Lung microvascular endothelial cell (primary cell): ENCODE measurements around the gene ARSJ. TPM values are rescaled to one million over a fixed set of nuclear protein-coding genes. Genes with fewer than 3 reads are reported as not detected.
A peak's percentile ranks its signal among the peaks of the same experiment; 100 is the strongest.

Experiments used
- DNase-seq, 2 donors: peaks; one replicate each; pipeline versions ENCODE4 v3.0.0 to v3.0.0-alpha.2; 2010; ENCODE audit warnings: low read depth in 2 of 2
- total RNA-seq: library from RNA; depleted of rRNA; stranded (reverse); fragments of >200 nt; gene quantifications from 2 replicates; pipeline ENCODE4 v1.2.1, GENCODE V29; 2014

The ARSJ gene
- total RNA-seq, 1 donor from 2014 or later, result 13.9 TPM

DNA sequence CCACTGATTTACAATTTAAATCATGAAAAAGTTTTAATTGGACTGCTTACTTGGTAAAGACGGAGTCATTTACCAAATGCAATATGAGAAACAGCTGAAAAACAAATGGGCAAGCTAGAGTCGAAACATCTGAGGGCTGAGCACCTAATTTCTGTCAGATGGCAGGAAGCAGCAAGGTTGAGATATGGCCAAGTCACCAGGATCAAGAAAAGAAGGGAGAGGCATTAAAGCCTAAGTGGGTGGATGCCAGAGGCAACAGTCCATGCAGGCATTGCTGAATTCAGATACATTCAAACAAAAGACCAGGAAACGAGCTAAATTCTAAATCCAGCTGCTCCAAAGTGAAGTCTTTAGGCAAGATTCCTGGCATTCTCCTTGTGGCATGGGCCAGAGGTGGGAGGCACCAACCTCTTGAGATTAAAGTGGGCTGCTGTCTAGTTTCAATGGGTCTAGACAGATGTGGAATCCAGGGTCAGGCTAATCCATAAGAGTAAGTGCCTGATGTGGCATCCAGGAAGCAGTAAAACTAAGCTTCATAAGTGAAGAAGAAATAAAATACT is 8.0 kb upstream of the ARSJ start:
- no peak for DNase-seq

DNA sequence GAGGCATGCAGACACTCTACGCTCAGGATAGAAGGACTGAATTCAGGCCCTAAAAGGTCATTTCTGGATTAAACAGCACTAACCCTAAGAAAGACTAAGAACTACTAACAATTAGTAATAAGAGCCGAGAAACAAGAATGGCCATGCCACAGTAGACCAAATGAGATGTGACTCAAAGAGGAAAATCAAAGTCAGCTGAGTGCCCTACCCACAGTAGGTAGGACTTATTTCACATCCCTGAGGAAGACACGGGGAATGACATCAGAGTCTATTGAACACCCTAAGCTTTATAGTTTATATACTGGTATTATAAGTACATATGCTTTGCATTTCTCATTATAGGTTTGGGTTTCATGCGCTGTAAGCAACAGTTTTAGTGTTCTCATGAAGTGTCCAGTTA is 2.7 kb upstream of the ARSJ start:
- DNase-seq, result no peak

DNA sequence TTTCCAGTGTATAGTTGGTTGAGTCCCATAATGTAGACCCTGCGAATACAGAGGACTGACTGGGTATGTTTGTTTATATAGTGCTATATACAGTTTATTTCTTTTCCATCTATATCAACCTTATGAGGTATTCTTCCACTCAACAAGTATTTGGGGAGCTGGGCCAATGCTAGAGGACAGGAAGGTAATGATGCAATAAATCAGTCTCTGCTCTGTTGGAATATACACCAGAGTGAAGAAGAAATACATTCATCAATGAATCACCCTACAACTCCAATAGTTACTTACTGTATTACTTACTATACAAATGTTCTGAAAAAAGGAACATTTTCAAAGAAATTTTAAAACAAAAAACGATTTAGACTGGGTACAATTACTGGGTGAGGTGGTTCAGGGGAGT is 2.1 kb upstream of the ARSJ start:
- peak in 1 of 2 donors; percentile 39 for DNase-seq

DNA sequence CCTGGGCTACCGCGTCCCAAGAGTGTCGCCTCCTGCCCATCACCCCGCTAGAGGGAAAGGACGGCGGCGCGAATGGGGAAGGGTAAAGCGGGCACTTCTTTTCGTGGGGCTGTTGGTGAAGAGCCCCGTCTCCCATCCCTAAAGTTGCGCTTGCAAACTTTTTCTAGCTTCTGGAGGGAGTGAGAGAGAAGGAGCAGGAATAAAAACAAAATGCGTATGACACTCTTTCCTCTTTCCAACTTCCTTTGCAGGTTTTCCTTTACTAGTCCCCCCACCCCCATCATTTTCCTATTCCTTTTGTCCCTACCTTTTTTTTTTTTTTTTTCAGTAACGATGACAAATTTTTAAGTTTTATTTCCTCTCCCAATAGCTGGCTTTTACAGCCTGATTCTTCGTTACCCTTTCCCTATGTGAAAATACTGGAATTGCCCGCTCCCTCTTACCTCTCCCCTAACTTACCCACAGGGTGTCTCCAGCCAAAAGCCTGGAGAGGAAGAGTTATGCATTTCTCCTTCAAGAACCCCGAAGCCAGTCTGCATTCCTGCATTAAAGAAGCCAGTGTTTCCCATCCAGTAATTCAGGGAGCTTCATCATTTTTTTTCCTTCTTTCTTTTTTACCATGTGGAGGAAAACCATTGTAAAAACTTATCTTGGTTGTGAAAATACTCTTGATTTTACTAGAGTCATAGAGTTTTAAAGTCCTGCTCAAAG is 613 bp upstream of the ARSJ start:
- peak; percentile 38 to 73 for DNase-seq

DNA sequence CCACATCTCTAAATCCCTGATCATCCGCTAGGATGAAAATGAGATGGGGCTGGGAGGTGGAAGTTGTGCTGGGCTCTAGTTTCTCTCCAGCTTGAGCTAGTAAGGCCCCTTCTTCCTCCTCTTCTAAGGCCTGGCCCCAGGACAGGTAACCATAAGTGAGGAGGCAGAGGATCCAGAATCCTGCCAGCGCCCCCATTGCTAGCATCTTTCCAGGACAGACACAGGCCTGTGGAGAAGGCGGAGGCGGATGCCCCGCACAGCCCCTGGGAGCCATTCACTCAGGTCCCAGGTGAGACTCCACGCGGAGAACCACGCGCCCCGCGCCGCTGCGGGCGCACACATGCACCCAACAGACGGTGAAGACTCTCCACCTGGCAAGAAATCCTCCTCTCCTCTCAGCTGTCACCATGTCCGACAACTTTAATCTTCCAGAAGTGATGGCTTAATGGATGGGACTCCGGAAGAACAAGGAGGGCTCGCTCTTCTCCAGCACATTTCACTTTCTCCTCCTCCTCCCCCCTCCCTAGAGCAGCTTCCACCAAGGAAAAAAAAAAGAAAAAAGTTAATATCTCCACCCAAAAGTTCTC is 793 bp downstream of the ARSJ start:
- DNase-seq, result peak in 1 of 2 donors; percentile 33

DNA sequence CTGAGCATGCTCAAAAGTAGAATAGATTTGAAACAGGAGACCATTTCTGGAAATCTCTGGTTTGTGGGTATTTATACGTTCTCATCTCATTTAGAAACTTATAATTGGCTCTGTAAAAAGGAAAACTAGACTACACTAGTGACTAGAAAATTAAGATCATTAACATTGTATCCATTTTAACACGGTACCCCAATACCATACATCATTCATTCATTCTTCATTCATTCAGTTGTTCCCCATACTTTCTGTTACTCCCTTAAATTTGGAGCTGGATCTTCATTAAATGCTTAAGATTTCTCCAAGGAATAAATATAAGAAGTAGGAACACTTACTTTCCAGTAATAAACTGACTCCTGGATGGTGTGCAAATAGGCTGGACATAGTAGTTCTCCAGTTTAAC is 1.3 kb downstream of the ARSJ start:
- DNase-seq, result no peak

DNA sequence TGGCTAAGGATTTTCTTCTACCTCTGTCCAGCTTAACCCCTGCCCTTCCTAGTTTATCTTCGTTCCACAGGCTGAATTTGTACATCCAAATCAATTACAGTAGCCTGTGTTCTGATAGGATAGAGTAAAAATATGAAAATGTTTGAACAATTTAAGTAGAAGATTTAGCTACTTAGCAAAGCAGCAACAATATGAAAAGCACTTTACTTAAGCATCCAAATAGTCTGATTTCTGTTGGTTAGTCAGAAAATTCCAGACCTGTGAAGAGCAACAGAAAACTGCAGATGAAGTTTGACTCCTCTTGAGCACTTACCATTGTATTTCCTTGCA is 2.0 kb downstream of the ARSJ start:
- DNase-seq, result peak in 1 of 2 donors; percentile 51

DNA sequence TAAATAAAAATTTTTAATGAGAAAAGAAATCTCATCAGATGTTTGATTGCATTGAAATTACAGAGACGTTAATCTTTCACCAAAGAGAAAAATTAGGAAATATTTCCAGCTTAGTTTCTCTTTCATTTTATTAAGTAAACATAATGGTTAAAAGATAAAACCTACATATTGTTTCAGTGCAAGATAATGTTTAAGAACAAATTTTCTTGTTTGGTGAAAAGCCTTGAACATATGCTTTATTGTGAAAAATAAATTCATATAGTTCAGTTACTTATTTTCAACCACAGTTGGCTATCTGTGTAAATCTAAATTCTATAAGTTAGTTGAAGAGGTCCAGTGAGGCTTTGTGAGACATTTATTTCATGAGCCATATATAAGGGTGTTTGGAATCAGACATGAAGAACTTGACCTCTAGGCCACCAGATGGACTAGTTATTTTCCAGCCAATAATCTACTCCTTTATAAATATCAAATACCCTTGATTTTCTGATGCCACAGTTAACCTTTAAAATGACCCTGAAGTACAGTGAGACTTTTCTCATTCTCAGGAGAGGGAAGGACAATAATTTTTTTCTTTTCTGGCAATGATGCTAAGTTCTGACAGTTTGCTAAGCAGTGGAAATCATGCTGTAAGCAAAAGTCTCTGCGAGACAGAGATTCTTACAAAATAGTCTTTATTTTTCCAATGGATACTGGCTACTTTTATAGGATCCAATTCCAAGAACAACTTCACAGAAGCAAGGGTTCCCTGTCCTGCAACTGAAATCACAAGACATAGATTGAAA is 2.5 kb downstream of the ARSJ start:
- peak in 1 of 2 donors; percentile 42 for DNase-seq

DNA sequence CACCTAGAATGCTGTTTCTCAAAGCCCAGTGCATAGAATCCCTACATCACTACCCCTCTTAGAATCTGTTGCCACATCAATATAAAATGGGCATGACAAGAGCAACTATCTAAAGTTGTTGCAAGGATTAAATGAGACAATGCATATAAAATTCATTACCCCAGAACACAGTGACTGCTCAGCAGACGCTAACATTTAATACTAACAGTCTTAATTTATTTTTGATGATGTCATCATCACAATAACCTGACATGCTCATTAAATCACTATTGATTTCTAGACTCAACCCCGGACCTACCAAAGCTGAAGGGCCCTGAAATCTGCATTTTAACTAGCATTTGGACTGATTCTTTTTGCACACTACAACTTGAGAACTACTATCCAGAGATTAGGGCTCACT is 3.9 kb downstream of the ARSJ start:
- DNase-seq, result peak in 1 of 2 donors; percentile 30

DNA sequence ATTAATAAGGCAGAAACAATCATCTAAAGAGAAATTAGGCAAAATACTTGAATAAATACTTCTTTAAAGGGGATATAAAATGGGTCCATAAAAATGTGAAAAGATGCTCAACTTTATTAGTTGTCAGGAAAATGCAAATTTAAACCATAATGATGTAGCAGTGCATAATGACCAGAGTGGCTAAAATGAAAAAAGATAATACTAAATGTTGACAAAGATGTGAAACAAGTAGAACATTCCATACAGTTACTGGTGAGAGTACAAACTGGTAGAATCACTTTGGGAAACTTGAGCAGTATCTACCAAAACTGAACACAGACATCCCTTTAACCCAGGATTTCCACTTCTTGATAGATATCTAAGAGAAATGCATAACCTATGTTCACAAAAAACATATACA is 5.0 kb downstream of the ARSJ start:
- DNase-seq, result no peak

DNA sequence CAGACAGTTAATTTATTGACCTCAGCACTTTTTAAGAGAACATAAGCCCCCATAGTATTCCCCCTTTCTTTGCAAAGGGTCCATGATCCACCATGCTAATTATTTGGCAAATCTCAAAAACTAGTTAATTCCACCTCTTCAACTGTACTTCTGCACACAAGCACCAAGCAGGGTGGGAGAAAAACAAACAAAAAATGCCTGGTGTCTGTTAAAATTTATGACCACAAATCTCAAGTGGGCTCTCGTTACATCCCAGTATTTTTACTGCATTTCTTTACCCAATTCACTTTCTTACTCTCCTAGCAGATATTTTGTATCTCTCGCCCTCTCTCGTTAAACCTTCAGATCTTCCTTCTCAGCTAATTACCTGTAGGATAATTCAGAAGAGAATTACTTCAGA is 6.1 kb downstream of the ARSJ start:
- DNase-seq, result no peak

DNA sequence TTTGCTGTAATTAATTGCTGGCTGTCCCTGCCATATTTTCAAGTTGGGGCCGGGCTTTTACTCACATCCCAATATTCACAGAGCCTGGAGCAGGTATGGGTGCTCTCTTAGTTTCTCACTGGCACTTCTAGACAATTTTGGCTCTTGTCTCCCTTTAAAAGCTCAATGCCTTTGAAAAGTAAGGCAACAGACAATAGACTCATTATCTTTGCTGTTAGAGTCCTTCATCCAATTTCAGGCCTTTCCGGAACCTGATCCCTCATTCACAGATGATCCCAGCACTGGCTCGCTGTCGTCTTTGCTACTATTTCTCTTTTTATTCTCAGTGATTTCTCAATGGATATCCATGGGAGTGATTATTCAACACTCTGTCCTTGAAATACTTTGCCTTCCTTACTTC is 6.7 kb downstream of the ARSJ start:
- DNase-seq, result no peak

DNA sequence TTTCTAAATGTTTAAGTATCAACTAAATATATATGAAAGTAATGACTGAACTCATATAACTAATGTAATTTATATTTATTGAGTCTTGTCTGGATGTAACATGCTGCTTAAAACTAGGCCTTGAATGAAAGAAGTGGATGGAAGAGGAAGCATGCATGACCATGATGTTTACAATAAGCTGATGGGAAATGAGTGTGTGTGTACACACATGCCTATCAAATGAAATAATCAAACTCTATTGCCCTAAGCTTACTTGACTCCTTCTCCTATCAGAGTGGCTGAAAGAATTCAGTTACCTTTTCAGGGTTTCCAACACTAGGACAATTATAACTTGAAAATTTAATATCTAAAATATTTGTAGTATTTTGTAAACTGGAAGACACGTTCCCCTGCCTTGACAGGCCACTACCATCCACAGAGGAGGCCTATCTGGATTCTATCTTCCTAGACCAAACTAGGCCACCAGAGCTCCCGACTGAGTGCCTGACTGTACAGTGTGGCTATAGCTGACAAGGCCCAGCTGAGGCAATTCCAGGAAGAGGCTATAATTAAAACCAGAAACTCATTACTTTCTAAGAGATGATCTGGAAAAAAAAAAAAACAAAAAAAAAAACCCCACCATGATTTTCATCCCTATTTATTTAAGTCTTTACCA is 7.6 kb downstream of the ARSJ start:
- peak in 1 of 2 donors; percentile 81 for DNase-seq

DNA sequence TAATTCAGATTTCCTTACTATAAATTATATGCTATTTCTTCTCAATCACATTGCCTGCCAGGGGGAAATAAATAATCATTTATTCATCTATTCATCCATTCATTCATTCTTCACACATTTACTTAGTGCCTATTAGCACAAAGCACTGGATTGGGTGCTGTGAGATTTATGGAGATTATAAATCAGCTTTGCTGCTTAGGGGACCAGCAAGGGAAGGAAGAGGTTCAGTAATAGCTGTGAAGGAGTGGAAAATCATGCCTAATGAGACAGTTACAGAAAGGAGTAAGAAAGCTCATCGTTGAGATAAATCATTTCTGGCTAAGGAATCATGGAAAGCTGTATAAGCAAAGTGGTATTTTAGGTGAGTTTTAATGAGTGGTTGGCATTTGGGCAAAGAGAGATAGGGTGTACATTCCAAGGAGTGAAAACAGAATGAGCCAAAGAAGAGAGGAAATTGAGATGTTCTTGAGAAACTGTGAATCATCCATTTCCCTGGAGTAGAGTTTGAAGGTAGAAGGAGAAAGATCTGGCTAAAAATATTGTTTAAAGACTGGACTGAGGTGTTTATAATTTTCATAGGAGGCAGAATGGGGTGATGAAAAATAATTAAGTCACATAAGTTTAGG is 9.6 kb downstream of the ARSJ start:
- peak in 1 of 2 donors; percentile 30 for DNase-seq

DNA sequence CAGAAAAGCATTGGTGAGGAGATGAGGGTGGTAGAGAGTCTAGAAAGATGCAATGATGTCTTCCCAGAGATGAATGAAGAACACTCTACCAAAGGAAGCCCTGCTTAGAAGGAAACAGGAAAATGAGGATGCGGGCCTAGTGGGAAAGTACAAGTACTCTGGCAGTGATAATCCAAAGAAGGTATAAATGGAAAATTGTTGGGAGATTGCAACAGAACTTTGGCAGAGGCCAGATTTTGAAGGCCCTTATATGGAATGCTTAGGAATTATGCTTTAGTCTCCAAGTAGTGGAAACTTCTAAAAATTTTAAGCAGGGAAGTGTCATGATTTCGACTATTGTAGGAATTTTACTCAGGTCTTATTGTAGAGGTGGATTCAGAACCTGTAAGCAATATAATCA is 11.0 kb downstream of the ARSJ start:
- peak in 1 of 2 donors; percentile 60 for DNase-seq

DNA sequence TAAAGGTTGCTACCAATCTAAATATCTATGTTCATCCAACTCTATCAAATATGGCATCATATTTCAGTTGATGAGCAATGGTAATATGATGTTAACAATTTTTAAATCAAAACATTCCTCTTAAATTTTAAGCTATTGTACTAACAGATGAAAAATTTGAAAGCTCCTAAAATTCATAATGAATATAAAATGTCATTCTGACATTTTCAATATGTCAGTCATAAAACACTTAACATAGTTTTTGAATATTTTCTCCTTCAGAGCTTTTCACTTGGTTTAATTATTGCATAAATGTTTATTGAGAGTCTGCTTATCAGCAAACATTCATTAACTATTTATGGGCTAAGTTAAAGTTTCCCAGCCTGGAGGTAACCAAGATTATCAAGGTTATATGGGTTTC is 11.8 kb downstream of the ARSJ start:
- no peak for DNase-seq

DNA sequence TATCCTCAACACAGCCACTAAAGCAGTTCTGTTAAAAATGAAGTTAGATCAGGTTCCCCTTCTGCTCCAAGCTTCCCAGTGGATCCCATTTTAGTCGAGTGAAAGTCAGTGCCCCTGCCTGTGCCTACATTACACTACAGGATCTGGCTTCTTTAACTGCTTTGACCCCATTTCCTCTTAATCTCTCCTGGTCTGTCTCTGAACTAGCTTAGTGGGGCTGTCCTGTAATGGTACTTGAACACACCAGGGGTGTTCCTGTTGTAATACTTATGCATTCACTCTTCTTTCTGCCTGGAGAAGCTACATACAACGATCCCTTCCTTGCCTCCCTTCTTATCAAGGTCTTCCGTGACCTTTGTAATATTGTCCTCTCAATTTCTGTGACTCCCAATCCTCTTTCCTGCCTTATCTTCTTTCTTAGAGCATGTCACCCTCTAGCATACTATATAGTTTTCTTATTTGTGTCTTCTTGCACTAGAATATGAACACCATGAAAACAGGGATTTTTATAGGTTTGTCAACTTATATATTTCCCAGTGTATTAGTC is 16.7 kb downstream of the ARSJ start:
- no peak for DNase-seq

DNA sequence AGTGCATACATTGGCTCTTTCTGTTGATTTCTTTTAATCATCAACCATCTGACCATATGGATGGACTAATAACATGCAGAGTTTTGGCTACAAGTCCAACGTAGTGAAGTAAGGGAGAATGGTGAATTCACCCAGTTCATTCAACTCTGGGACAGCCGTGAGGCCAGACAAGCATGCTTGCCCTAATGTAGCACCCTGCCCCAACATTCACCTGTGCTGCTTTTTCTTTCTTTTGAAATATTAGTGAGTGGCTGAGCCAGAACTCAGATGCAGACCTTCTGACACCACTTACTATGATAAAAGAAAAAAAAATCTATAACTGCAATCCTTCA is 17.5 kb downstream of the ARSJ start:
- no peak for DNase-seq

DNA sequence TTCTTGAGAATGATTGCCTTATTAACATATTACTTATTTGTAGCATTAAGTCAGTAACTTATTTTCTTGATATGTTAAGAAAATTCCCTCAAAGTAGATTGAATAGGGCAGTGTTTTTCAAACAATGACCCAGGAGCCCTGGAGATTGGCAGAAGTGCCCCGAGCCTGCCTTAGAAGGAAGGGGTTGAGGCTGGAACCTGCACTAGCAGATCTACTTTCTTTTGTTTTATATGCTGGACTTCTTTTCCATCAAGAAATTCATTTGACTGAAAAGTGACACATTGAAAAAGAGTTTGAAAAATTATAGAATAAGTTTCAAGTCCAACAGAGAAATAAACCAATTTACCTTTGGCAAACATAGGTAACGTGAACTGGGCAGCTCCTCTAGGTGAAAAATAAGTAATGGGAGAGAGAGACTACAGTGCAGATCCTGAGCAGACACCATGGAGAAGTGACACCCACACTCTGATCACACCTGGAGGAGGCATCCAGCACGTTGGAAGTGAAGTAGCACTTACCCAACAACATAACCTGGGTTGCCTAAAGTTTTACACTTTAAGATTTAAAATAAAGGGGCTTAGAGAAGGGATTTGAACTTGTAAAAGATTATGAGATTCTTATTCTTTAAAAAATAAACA is 18.6 kb downstream of the ARSJ start:
- DNase-seq, result peak in 1 of 2 donors; percentile 21

DNA sequence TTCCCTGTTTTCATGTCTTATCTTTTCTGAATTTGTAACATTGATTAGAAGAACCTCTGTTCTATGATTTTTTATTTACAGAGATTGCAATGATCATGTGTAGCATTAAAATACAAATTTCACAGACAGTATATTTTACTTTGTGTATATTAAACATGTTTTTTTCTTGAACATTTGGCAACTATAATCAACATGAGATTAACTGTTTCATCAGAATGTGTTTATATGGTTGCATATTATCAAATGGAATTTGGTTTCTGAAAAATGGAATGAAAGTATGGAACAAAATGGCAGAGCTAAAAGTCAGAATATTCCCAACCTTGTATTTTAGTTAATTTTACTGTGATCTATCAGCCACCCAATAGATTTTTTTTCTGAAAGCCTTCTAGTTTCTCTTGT is 19.9 kb downstream of the ARSJ start:
- DNase-seq, result no peak
